Measurements from ENCODE around the gene TMPRSS4.

TMPRSS4 gene, protein sequence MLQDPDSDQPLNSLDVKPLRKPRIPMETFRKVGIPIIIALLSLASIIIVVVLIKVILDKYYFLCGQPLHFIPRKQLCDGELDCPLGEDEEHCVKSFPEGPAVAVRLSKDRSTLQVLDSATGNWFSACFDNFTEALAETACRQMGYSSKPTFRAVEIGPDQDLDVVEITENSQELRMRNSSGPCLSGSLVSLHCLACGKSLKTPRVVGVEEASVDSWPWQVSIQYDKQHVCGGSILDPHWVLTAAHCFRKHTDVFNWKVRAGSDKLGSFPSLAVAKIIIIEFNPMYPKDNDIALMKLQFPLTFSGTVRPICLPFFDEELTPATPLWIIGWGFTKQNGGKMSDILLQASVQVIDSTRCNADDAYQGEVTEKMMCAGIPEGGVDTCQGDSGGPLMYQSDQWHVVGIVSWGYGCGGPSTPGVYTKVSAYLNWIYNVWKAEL

DNA sequence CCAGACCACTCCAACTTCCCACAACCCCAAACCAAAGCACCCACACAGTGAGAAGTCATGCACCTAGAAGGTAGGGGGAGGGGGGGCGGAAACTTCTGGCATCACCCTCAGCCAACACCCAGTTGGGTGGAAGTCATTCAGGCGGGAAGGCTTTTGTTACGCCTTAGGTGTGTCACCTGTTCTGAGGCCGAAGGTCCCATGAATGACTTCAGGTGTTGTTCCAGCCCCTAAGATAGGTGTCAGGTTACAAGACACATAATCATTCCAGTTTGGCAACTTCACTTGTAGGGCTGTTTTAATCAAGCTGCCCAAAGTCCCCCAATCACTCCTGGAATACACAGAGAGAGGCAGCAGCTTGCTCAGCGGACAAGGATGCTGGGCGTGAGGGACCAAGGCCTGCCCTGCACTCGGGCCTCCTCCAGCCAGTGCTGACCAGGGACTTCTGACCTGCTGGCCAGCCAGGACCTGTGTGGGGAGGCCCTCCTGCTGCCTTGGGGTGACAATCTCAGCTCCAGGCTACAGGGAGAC, at the start of gene TMPRSS4:
Gene TMPRSS4 (plus strand): TSS at position 325 of the 528 bp plus-strand sequence. CDS start 225 bp downstream, outside the sequence.
- Histone ChIP-seq H3K9me3 (ENCODE audit: insufficient read depth, low read length) (no peaks in the 10 kb centered on the region), H3K9ac (ENCODE audit: low read length) (no peak within 1 kb of the TSS), H3K79me2 (ENCODE audit: low read length) (no peaks in the 10 kb centered on the region), H3K36me3 (replicated peaks; ENCODE audit: low read depth, low read length) (no peaks in the 10 kb centered on the region), H3K27me3 (ENCODE audit: low read depth, low read length) (peaks cover 16% of the 10 kb centered on the region), H3K4me3 (ENCODE audit: low read length) (no peak within 1 kb of the TSS), H3K4me2 (ENCODE audit: low read length) (no peak within 1 kb of the TSS), H4K20me1 (ENCODE audit: insufficient read depth, low read length) (no peaks in the 10 kb centered on the region), H2AFZ (ENCODE audit: low read depth, low read length) (no peak within 1 kb of the TSS), H3K27ac (ENCODE audit: low read length) (no peak within 1 kb of the TSS), H3K4me1 (ENCODE audit: low read length) (peaks cover 25% of the 10 kb centered on the region)
- no peak for TF ChIP-seq EZH2phosphoT487 (IDR thresholded peaks at IDR 0.05; ENCODE audit: low read depth)
- TF ChIP-seq, protein P1, sequence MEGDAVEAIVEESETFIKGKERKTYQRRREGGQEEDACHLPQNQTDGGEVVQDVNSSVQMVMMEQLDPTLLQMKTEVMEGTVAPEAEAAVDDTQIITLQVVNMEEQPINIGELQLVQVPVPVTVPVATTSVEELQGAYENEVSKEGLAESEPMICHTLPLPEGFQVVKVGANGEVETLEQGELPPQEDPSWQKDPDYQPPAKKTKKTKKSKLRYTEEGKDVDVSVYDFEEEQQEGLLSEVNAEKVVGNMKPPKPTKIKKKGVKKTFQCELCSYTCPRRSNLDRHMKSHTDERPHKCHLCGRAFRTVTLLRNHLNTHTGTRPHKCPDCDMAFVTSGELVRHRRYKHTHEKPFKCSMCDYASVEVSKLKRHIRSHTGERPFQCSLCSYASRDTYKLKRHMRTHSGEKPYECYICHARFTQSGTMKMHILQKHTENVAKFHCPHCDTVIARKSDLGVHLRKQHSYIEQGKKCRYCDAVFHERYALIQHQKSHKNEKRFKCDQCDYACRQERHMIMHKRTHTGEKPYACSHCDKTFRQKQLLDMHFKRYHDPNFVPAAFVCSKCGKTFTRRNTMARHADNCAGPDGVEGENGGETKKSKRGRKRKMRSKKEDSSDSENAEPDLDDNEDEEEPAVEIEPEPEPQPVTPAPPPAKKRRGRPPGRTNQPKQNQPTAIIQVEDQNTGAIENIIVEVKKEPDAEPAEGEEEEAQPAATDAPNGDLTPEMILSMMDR (IDR thresholded peaks at IDR 0.05; ENCODE audit: low read depth, low read length) = no peak

DNA sequence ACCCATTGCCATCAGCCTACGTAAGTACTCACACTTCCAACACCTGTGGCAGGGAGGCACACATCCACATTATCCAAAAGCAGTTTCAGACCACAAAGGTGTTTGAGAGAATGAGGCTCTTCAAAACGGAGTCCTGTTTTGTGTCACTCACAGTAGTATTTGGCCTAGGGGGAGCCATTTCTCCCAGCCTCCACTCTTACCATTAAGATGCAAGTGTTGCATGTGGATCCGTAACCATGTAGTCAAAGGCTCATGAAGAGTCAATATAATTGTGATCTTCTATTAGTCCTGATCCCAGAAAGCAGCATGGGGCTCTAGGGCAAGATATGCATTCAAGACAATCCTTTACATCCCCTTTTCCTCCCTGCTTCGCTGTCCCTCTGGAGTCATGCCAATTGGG, 49.2 kb upstream of the TMPRSS4 start:
- Histone ChIP-seq H3K4me3 (ENCODE audit: low read length) (no peak overlapping the region), H3K4me2 (ENCODE audit: low read length) (no peak overlapping the region), H4K20me1 (ENCODE audit: insufficient read depth, low read length) (no peaks in the 10 kb centered on the region), H3K79me2 (ENCODE audit: low read length) (no peaks in the 10 kb centered on the region), H3K27me3 (ENCODE audit: low read depth, low read length) (no peaks in the 10 kb centered on the region), H3K27ac (ENCODE audit: low read length) (no peak overlapping the region), H3K9ac (ENCODE audit: low read length) (no peak overlapping the region), H3K4me1 (ENCODE audit: low read length) (peaks cover 48% of the 10 kb centered on the region), H3K36me3 (replicated peaks; ENCODE audit: low read depth, low read length) (peaks cover 2% of the 10 kb centered on the region), H3K9me3 (ENCODE audit: insufficient read depth, low read length) (0 out of 2 replicates have a peak, but pooled peaks cover 4% of the 10 kb centered on the region), H2AFZ (ENCODE audit: low read depth, low read length) (no peak overlapping the region)
- TF ChIP-seq, protein P1 (IDR thresholded peaks at IDR 0.05; ENCODE audit: low read depth, low read length) = peak; percentile 29; the same call in 1 of the 2 replicates
- no peak for TF ChIP-seq EZH2phosphoT487 (IDR thresholded peaks at IDR 0.05; ENCODE audit: low read depth)

DNA sequence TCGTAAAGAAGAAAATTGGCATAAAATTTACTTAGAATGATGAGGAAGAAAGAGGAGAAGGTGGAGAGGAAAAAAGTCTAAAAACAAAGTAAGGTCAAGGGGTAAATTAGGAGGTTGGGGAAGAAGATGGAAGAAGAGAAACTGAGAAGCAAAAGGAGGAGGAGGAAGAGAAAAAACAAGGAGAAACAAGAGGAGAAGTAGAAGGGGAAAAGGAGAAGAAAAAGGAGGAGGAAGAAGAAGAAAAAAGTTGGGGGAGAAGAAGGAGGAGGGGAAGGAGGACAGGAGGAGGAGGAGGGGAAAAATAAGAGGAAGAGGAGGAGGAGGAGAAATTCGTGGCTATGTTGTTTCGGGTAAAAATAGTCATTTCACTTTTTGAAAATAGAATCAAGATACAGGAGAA, 48.3 kb upstream of the TMPRSS4 start:
- TF ChIP-seq, protein P1 (IDR thresholded peaks at IDR 0.05; ENCODE audit: low read depth, low read length) = no peak
- no peak for TF ChIP-seq EZH2phosphoT487 (IDR thresholded peaks at IDR 0.05; ENCODE audit: low read depth)
- peak overlapping the region; percentile 22 for H3K4me2 ChIP-seq (ENCODE audit: low read length)

DNA sequence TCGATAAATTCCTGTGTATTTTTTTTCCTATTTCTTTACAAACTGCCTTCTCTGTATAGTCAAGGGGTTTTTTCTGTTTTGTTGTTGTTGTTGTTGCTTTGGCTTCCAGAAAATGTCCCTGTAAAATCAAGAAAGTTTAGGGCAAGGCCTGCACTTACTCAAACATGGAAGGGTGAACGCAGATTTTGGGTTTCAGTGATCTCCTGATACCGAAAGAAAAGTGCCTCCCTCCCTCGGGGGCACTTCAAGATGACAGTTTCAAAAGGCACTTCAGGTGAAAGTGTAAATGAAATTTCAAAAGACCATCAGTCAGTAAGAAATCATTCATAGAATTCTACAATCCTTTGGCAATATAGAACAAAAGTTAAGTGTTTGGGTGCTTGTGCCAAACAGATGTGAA, 43.4 kb upstream of the TMPRSS4 start:
- Histone ChIP-seq H2AFZ (ENCODE audit: low read depth, low read length) (no peak overlapping the region), H3K4me1 (ENCODE audit: low read length) (peaks cover 72% of the 10 kb centered on the region), H3K27ac (ENCODE audit: low read length) (peak overlapping the region; percentile 95), H3K79me2 (ENCODE audit: low read length) (no peaks in the 10 kb centered on the region), H3K9me3 (ENCODE audit: insufficient read depth, low read length) (no peaks in the 10 kb centered on the region), H3K27me3 (ENCODE audit: low read depth, low read length) (no peaks in the 10 kb centered on the region), H3K4me3 (ENCODE audit: low read length) (peak overlapping the region; percentile 10; the same call in 1 of the 2 replicates), H3K4me2 (ENCODE audit: low read length) (peak overlapping the region; percentile 49), H3K36me3 (replicated peaks; ENCODE audit: low read depth, low read length) (peaks cover 2% of the 10 kb centered on the region), H3K9ac (ENCODE audit: low read length) (peak overlapping the region; percentile 71), H4K20me1 (ENCODE audit: insufficient read depth, low read length) (no peaks in the 10 kb centered on the region)
- no peak for TF ChIP-seq EZH2phosphoT487 (IDR thresholded peaks at IDR 0.05; ENCODE audit: low read depth)
- TF ChIP-seq, protein P1 (IDR thresholded peaks at IDR 0.05; ENCODE audit: low read depth, low read length) = no peak

More for the DNA sequence above, 48.3 kb upstream of the TMPRSS4 start:
- peak overlapping the region; percentile 20; the same call in 1 of the 2 replicates for H3K9ac ChIP-seq (ENCODE audit: low read length)
- 0 out of 2 replicates have a peak, but pooled peaks cover 4% of the 10 kb centered on the region for H3K9me3 ChIP-seq (ENCODE audit: insufficient read depth, low read length)
- no peak overlapping the region for H3K4me3 ChIP-seq (ENCODE audit: low read length)
- H3K4me1 ChIP-seq (ENCODE audit: low read length) = peaks cover 57% of the 10 kb centered on the region
- no peak overlapping the region for H2AFZ ChIP-seq (ENCODE audit: low read depth, low read length)
- H3K79me2 ChIP-seq (ENCODE audit: low read length) = no peaks in the 10 kb centered on the region
- no peaks in the 10 kb centered on the region for H4K20me1 ChIP-seq (ENCODE audit: insufficient read depth, low read length)
- no peaks in the 10 kb centered on the region for H3K27me3 ChIP-seq (ENCODE audit: low read depth, low read length)
- H3K27ac ChIP-seq (ENCODE audit: low read length) = peak overlapping the region; percentile 58
- H3K36me3 ChIP-seq (replicated peaks; ENCODE audit: low read depth, low read length) = peaks cover 2% of the 10 kb centered on the region

Measured in OCI-LY3 (cell line).